Posterior vena cava (tissue), 2 donors: Measurements from ENCODE around the gene HMGN4. TPM values are rescaled to one million over a fixed set of nuclear protein-coding genes. Genes with fewer than 3 reads are reported as not detected.
"Not testable (repeated sequence)": the region's sequence is repeated elsewhere in the genome, so short reads cannot be mapped to it uniquely, and the experiment has no call there.

Source experiments
- DNase-seq: peaks from one replicate; pipeline ENCODE4 v3.0.0-alpha.2; 2020; ENCODE audit warnings: low spot score
- intact Hi-C, 2 donors: fragments of 100-400 bp; cut with DNase I; formaldehyde crosslinking; loops; one replicate each; pipeline versions ENCODE4 v1.14.1 to v1.14.2; 2022 to 2023
- long read RNA-seq, 2 donors: library from polyadenylated mRNA; unstranded; transcript quantifications; one replicate each; pipeline ENCODE4 v2.0.0, GENCODE V29; 2020 to 2021
- total RNA-seq, 2 donors: library from RNA; stranded (reverse); fragmentation: NEBNext Ultra II Directional; extraction: Animal tissue kit (Norgen Biotek cat#: 25700); gene quantifications; one replicate each; pipeline ENCODE4 v1.2.1, GENCODE V29; 2021
- donor health status: DM: yes; HTN: yes; CAD: no.
- donor health status: DM: yes; HTN: yes; CAD: no.

HMGN4 gene
- total RNA-seq = 10 to 100 TPM; 54.2 to 62.0 TPM
- long read RNA-seq, donor 1, transcript HMGN4-201 (2 exons, 1,225 nt) = major isoform, 19 of 25 reads
- long read RNA-seq, donor 1, partial matches to known transcripts = 3 of 25 reads
- long read RNA-seq, donor 1, other reads (novel, unspliced or antisense) = 3 of 25 reads
- long read RNA-seq, donor 2, transcript HMGN4-201 (2 exons, 1,225 nt) = major isoform, 158 of 163 reads
- long read RNA-seq, donor 2, partial matches to known transcripts = 2 of 163 reads
- long read RNA-seq, donor 2, other reads (novel, unspliced or antisense) = 3 of 163 reads

- intact Hi-C loops = loop anchor here in 1 of 2 donors (10.0 kb wide), 1 partner anchor 173 kb away; the partner anchor contains the start of gene BTN3A2
- DNase-seq = peak; percentile 95
Measured at GRCh38 chr6:26537846-26538571, at the start of gene HMGN4. HMGN4 (plus strand) TSS chr6:26538366; CDS start chr6:26545207, 6,841 bp downstream.

- no peak for DNase-seq
- intact Hi-C loops = no loop called here
Measured at GRCh38 chr6:26489996-26490964, 47.9 kb upstream of the HMGN4 start.

GRCh38 chr6:26491604-26492003 is 46.6 kb upstream of the HMGN4 start:
- DNase-seq = no peak
- intact Hi-C loops = no loop called here

GRCh38 chr6:26493258-26493657 is 44.9 kb upstream of the HMGN4 start:
- intact Hi-C loops = no loop called here
- no peak for DNase-seq

GRCh38 chr6:26494117-26494516 is 44.0 kb upstream of the HMGN4 start:
- intact Hi-C loops = no loop called here
- DNase-seq = no peak

GRCh38 chr6:26495281-26495680 is 42.9 kb upstream of the HMGN4 start:
- DNase-seq = no peak
- intact Hi-C loops = no loop called here

GRCh38 chr6:26497610-26498009 is 40.6 kb upstream of the HMGN4 start:
- intact Hi-C loops = no loop called here

GRCh38 chr6:26500102-26500501 is 38.1 kb upstream of the HMGN4 start, which contains the start of gene BTN1A1:
BTN1A1 (plus strand) TSS chr6:26500303; CDS start chr6:26501287, 984 bp downstream.
- no peak for DNase-seq
- intact Hi-C loops = no loop called here

More at GRCh38 chr6:26497610-26498009, 40.6 kb upstream of the HMGN4 start:
- no peak for DNase-seq

GRCh38 chr6:26501482-26501986 is 36.6 kb upstream of the HMGN4 start:
- DNase-seq = peak; percentile 83
- intact Hi-C loops = no loop called here

GRCh38 chr6:26502165-26502564 is 36.0 kb upstream of the HMGN4 start:
- no peak for DNase-seq
- intact Hi-C loops = no loop called here

- intact Hi-C loops = no loop called here
- DNase-seq = no peak
Measured at GRCh38 chr6:26502626-26503025, 35.5 kb upstream of the HMGN4 start.

- intact Hi-C loops = no loop called here
- DNase-seq = no peak
Measured at GRCh38 chr6:26507658-26508057, 30.5 kb upstream of the HMGN4 start.

GRCh38 chr6:26511033-26511432 is 27.1 kb upstream of the HMGN4 start:
- DNase-seq, intact Hi-C loops: not testable (repeated sequence)

- intact Hi-C loops = no loop called here
- no peak for DNase-seq
Measured at GRCh38 chr6:26514984-26515383, 23.2 kb upstream of the HMGN4 start.

- DNase-seq = no peak
- intact Hi-C loops = no loop called here
Measured at GRCh38 chr6:26516481-26517427, 21.4 kb upstream of the HMGN4 start.

- no peak for DNase-seq
- intact Hi-C loops = no loop called here
Measured at GRCh38 chr6:26519359-26519758, 18.8 kb upstream of the HMGN4 start.

- DNase-seq = no peak
- intact Hi-C loops = loop anchor here in 1 of 2 donors (10.0 kb wide), 1 partner anchor 46 kb away; no protein-coding TSS in a partner anchor
Measured at GRCh38 chr6:26520237-26520849, 17.8 kb upstream of the HMGN4 start.
